ENCODE data around the gene PPIC. TPM values are rescaled to one million over a fixed set of nuclear protein-coding genes. Genes with fewer than 3 reads are reported as not detected.

Gene PPIC
- total RNA-seq, 1 donor = 57.0 TPM

DNA sequence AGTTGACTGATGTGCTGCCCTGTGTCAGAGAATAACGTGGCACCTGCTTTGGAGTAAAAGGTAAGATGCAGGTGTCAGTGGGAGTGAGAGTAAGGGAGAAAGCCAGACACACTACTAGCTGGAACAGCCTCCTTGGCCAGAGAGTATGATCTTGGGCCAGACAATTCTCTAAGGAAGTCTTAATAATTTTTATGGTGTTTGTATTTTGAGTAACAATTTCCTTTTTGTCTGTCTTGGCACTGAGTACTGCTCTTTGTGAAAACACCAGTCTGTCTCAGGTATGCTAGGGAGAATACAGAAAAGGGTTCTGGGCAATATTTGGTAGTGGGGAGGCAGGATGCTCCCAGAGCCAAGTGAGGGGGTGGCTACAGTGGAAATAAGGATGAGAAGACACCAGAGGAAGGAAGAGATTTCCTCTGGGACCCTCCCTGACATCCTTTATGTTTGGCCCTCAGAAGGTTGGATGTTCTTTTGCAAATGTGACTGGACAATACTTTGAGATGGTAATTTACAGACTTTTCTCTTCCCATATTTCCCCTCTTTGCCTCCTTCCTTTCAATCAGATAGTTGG, 31.9 kb upstream of the PPIC start:
- TF ChIP-seq, protein P1, sequence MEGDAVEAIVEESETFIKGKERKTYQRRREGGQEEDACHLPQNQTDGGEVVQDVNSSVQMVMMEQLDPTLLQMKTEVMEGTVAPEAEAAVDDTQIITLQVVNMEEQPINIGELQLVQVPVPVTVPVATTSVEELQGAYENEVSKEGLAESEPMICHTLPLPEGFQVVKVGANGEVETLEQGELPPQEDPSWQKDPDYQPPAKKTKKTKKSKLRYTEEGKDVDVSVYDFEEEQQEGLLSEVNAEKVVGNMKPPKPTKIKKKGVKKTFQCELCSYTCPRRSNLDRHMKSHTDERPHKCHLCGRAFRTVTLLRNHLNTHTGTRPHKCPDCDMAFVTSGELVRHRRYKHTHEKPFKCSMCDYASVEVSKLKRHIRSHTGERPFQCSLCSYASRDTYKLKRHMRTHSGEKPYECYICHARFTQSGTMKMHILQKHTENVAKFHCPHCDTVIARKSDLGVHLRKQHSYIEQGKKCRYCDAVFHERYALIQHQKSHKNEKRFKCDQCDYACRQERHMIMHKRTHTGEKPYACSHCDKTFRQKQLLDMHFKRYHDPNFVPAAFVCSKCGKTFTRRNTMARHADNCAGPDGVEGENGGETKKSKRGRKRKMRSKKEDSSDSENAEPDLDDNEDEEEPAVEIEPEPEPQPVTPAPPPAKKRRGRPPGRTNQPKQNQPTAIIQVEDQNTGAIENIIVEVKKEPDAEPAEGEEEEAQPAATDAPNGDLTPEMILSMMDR (IDR thresholded peaks at IDR 0.05; ENCODE audit: insufficient read depth, low read depth, low read length) = no peak
- DNase-seq (ENCODE audit: low read depth) = no peak
- no peak overlapping the region for H3K4me3 ChIP-seq (ENCODE audit: low read depth, low read length)

GRCh38 chr5:123066016-123066415, 29.5 kb upstream of the PPIC start:
- TF ChIP-seq, protein P1 (IDR thresholded peaks at IDR 0.05; ENCODE audit: insufficient read depth, low read depth, low read length) = no peak
- DNase-seq (ENCODE audit: low read depth) = no peak
- H3K4me3 ChIP-seq (ENCODE audit: low read depth, low read length) = no peak overlapping the region

DNA sequence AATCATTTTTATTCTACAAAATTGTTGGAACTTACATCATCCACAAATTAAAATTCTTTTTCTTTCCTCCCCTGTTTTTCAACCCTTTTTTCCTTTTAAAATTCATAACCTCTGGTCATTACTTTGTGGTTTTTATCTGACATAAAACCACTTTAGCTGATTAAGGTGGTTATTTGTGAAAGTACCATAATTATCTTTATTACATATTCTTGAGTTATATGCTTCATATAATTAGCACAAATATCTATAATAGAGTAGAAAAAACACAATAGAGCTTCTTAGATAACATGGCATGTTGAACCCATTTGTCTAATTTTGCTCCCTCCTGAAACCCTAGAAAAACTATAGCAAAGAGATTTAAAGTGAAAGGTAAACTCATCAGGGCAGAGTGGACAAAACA, 22.9 kb upstream of the PPIC start:
- no peak overlapping the region for H3K4me3 ChIP-seq (ENCODE audit: low read depth, low read length)
- TF ChIP-seq, protein P1 (IDR thresholded peaks at IDR 0.05; ENCODE audit: insufficient read depth, low read depth, low read length) = no peak
- DNase-seq (ENCODE audit: low read depth) = no peak

- TF ChIP-seq, protein P1 (IDR thresholded peaks at IDR 0.05; ENCODE audit: insufficient read depth, low read depth, low read length) = no peak
- no peak overlapping the region for H3K4me3 ChIP-seq (ENCODE audit: low read depth, low read length)
- DNase-seq (ENCODE audit: low read depth) = no peak
Measured at GRCh38 chr5:123051206-123051605, 14.7 kb upstream of the PPIC start.

DNA sequence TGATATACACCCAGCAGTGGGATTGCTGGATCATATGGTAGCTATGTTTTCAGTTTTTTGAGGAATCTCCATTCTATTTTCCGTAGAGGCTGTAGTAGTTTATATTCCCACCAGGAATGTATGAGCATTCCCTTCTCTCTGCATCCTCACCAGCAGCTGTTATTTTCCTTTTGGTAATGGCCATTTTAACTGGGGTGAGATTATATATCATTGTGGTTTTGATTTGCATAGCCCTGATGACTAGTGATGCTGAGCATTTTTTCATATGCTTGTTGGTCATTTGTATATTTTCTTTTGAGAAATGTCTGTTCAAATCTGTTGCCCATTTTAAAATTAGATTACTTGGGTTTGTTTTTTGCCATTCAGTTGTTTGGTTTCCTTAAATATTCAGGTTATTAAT, 11.2 kb upstream of the PPIC start:
- no peak overlapping the region for H3K4me3 ChIP-seq (ENCODE audit: low read depth, low read length)
- TF ChIP-seq, protein P1 (IDR thresholded peaks at IDR 0.05; ENCODE audit: insufficient read depth, low read depth, low read length) = no peak
- no peak for DNase-seq (ENCODE audit: low read depth)

- TF ChIP-seq, protein P1 (IDR thresholded peaks at IDR 0.05; ENCODE audit: insufficient read depth, low read depth, low read length) = no peak
- no peak overlapping the region for H3K4me3 ChIP-seq (ENCODE audit: low read depth, low read length)
- DNase-seq (ENCODE audit: low read depth) = no peak
Measured at GRCh38 chr5:123046222-123046621, 9.7 kb upstream of the PPIC start.
